ENCODE measurements around the gene SAMHD1.
"Not testable (repeated sequence)": the region's sequence is repeated elsewhere in the genome, so short reads cannot be mapped to it uniquely, and the experiment has no call there.

Gene SAMHD1

DNA sequence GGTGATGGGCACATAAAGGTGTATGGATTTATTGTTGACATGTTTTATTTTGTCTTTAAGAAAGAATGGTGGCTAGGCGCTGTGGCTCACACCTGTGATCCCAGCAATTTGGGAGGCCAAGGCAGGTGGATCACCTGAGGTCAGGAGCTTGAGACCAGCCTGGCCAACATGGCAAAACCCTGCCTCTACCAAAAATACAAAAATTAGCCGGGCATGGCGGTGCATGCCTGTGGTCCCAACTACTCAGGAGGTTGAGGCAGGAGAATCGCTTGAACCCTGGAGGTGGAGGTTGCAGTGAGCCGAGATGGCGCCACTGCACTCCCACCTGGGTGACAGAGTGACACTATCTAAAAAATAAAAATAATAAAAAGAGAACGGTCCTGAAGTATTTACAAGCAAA, 45.4 kb downstream of the SAMHD1 start:
- not testable (repeated sequence) for DNase-seq

DNA sequence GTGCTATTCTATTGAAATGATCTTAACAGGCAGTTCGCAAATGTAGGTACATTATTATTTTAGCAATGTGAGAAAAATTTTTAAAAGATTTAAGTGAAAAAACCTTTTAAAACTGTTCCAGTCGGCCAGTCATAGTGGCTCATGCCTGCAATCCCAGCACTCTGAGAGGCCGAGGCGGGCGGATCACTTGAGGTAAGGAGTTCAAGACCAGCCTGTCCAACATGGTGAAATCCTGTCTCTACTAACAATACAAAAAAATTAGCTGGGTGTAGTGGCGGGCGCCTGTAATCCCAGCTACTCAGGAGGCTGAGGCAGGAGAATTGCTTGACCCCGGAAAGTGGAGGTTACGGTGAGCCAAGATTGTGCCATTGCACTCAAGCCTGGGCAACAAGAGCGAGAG, 45.9 kb downstream of the SAMHD1 start:
- DNase-seq, result not testable (repeated sequence)

DNA sequence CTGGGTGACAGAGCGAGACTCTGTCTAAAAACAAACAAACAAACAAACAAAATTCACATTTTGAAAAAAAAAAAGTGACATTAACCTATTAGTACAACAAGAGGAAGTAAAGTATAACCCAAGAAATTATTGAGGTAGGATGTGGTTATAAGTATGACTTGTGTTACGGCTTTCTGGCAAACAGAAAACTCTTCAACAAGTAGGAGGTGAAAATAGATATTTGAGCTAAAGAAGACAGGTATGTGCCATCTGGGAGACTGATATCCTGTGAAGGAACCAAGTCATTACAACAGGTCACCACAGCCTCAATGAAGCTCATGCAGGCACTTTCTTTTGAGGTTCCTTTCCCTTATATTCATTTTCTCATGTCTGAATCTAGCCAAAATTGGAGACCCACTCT, 46.8 kb downstream of the SAMHD1 start:
- DNase-seq, result no peak

DNA sequence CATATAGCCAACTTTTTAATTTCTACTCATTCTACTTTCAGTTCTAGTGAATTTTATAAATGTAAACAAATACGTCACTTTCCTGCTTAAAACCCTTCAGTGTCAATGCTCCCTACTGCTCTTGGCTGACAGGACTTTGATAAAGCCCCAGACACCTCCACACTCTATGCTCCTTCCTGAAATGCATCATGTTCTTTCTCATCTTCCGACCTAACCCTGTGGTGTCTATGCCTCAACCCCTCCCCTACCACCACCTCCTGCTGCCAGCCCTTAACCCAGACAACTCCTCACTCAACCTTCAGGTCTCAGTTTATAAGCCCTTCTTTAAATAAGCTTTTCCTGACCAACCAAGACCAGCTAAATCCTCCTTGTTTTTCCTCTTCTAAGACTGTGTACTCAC, 56.5 kb downstream of the SAMHD1 start:
- DNase-seq, result no peak

DNA sequence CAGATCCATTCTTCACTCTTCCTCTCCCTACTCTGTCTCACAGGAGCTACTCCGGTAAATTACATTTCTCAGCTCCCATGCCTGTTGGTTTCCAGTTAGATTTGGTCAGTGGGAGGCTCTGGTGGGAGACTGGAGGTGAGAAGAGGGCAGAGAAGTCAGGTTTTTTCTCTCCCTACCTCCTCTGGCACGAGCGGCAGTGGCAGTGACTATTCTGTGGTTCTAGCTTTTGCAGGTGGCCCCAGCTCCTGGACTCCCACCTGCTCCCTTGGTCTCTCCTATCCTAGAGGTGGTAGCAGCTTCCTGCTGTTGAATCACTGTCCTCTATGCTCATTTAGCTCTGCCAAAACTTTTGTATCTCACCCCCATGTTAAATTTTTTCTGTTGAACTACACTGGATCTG, 57.7 kb downstream of the SAMHD1 start:
- no peak for DNase-seq

DNA sequence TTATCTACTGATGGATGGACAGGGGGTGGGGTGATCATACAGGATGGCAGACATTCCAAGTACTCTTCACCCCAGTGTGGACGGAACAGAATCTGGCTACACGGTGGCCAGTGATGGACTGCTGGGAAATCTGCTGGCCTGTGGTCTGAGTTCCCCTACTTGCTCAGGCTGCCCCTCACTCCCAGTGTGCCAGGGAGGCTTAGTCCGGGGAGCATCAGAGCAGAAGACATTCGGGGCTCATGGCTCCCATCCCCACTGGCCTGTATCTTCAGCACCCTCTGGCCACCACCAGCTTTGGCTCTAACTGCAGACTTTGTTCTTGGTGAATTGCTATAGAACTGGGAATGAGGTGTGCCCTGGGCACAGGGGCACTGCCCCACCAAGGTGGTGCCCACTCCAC, 60.3 kb downstream of the SAMHD1 start:
- no peak for DNase-seq

DNA sequence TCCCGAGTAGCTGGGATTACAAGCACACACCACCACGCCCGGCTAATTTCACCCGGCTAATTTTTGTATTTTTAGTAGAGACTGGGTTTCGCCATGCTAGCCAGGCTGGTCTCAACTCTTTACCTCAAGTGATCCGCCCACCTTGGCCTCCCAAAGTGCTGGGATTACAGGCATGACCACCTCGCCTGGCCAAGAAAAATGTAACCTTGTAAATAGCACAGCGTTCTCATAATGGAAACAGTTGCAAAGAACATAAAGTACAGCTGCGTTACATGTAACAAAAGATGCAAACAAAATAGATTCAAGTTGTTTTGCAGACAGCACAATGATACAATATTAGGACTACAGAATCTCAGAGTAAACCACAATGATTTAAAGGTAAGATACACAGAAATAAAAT, 60.9 kb downstream of the SAMHD1 start:
- no peak for DNase-seq

DNA sequence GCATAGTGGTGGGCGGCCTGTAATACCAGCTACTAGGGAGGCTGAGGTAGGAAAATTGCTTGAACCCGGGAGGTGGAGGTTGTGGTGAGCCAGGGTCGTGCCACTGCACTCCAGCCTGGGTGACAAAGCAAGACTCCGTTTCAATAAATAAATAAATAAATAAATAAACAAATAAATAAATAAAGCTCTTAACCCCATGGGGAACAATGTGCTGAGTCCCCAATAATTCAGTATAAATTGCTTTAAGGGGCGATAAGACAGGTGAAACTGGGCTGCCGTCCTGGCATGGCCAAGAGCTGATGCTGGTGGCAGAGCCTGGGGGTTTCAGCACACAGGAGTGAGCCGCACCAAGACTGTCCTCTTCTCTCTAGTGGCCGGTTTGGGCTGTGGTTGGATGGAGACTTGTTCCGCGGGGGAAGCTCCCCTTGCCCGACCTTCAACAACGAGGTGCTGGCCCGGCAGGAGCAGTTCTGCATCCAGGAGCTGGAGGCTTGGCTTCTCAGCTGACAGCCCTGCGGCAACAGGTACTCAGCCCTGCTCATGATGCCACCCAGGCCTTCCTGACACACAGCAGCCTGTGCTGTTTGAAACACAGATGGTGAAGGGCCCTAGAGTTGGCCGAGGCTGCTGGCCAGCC, 62.5 kb downstream of the SAMHD1 start:
- DNase-seq, result no peak

DNA sequence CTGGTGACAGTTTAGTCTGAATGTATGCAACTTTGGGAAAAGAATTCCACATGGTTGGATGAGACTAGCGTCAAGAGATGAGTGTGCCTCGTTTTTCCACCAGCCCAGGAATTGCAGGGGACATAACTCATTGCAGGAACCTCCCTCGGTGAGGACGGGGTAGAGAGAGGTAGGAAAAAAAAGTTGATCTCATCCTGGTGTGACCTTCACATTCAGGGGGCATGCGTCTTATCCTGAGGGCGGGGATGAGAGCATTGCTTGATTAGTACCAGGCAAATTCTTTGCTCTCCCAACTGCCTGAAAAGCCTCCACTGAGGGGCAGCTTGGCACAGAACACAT, 63.8 kb downstream of the SAMHD1 start:
- no peak for DNase-seq

DNA sequence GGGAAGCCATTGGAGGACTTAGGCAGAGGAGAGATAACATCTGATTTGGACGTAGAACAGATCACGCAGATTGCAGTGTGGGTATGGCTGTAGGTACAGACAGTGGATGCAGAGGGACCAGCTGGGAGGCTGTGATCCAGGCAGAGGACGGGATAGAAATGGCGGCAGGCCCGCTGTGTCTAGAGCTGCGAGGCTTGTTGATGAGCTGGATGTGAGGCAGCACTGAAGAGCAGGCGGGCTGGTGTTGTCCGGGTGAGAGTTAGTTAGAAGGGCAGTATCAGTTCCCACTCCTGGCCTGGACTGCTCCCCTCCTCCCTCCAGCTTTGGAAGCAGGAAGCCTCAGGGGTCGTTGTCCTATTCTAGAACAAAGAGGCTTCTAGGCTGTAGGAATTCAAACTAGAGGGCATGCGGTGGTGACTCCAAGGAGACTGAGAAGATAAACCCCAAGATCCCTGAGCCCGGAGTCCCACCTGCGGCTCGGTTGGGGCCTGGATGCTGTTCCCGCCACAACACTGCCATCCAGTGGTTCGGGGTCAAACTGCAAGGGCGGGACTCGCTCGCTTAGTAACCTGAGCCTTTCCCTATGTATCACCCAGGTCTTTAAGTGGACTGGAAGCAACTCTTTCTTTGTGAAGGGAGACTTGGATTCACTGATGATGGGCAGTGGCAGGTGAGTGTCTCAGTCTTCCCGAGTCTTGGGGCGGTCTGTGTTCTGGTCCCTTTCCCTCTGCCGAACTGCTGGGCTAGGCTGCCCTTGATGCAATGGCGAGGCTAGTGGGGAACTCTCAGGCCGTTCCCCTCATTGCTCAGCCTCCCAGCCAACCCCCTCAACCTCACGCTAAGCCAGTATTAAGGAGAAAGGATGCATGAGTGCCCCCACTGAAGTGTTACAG, 64.4 kb downstream of the SAMHD1 start:
- peak; percentile 80 for DNase-seq

DNA sequence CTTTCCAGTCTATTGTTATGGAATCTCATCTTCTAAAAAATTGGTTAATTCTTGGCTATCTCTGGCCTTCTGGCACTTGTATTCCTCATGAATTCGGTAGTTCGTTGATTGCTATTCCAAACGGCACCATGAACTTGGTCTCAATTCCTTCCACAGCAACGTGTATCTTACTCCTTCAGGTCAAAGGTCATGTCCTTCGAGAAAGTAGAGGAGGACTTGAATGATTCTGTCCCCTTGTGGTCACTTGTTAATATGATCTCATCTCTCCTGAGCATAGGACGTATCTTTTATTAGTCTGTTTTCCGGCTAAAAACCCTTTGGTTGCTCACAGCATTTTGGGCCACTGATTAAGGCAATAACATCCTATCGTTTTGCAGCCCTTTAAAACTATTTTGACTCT, 66.2 kb downstream of the SAMHD1 start:
- no peak for DNase-seq

DNA sequence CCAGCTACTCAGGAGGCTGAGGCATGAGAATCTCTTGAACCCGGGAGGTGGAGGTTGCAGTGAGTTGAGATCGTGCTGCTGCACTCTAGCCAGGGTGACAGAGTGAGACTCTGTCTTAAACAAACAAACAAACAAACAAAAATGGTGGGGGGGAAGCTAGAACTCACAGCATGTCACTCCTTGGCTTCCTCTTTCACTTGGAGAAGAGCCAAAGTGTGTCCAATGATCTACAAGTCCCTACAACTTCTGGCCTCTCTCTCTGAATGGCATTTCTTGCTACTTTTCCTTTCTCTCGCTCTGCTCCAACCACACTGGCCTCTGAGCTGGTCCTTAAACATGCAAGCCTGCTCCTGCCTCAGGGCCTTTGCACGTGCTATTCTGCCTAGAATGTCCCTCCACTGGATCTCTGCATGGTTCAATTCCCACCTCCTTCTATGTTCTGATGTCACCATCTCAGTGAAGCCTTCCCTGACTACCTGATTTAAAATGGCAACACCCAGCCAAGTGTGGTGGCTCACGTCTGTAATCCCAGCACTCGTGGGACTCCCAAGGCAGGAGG, 67.5 kb downstream of the SAMHD1 start:
- DNase-seq, result no peak

DNA sequence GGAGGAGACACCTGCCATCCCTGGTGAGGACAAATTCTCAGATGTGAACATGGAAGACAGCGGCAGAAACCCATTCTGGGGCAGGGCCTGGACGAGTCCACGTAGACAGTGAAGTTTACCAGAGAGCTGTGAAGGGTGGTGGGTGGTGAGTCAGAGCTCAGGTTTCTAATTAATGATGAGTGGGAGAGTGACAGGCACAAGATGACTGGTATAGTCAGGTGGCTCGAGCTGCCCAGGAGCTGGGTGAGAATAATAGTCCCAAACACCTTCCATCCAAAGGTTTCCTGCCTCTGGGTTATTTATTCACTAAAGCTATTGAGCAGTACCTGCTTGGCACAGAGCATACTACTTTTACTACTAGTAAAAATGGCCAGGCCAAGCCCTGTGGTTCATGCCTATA, 69.6 kb downstream of the SAMHD1 start:
- DNase-seq, result no peak

DNA sequence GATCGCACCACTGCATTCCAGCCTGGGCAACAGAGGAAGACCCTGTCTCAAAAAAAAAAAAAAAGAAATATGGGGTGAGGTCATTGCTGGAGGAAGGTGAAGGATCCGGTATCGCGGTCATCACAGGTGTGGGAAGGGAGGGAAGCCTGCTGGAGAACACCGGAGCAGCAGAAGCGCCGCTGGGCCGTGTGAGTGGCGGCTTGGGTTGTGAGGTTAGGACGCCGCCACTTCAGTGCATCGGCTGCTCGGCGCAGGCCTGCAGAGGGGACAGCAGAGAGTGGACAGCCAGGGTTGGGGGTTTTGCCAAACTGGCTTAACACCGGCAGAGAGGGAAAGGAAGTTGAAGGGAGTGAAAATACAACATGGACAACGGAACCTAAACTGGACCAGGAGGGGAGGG, 70.2 kb downstream of the SAMHD1 start:
- no peak for DNase-seq

DNA sequence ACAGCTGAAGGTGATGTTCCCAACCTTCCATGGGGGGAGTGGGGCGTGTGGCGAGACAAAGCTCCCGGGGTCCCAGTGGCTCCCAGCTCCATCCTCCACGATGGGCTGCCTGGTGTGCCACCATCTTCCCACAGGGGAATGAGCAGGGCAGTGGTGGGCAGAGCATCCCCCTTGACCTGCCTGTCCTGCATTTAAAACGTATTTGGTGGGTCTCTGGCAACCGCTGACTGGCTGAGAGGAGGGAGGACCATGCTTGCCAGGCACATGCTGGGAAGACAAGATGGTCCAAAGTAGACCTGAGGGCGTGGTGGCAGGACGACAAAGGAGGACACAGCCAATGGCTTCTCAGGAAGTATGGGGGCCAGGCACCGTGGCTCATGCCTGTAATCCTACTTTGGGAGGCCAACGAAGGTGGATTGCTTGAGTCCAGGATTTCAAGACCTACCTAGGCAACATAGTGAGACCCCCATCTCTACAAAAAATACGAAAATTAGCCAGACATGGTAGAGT, 70.7 kb downstream of the SAMHD1 start:
- DNase-seq, result no peak

DNA sequence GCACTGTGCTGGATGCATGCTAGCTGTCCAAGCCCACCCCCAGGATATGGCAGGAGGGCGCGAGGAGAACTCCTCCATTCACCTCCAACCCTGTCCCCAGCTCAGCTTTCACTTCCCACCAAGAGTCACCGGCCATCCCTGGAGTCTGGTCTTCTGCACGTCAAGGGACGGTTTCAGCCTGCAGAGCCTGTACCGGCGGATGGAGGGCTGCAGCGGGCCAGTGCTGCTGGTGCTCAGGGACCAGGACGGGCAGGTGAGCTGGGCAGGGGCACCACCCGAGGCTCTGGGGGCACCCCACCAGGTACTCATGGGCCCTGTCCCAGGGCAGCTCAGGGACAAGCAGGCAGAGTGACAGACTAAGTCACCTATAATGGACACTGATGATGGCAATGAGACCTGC, 72.6 kb downstream of the SAMHD1 start:
- DNase-seq, result no peak

DNA sequence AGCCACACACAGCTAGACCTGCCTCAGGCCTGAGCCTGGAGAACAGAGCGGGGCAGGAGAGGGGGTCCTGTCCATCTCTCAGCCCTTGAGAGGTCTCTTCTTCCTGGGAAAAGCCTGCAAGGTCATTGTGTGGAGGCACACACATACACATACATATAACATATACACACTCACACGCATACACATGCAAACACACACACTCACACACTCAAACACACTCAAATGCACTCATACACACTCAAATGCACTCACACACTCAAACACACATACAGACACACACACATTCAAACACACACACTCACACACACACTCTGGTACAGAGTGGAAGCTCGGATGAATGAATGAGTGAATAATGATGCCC, 75.1 kb downstream of the SAMHD1 start:
- no peak for DNase-seq

DNA sequence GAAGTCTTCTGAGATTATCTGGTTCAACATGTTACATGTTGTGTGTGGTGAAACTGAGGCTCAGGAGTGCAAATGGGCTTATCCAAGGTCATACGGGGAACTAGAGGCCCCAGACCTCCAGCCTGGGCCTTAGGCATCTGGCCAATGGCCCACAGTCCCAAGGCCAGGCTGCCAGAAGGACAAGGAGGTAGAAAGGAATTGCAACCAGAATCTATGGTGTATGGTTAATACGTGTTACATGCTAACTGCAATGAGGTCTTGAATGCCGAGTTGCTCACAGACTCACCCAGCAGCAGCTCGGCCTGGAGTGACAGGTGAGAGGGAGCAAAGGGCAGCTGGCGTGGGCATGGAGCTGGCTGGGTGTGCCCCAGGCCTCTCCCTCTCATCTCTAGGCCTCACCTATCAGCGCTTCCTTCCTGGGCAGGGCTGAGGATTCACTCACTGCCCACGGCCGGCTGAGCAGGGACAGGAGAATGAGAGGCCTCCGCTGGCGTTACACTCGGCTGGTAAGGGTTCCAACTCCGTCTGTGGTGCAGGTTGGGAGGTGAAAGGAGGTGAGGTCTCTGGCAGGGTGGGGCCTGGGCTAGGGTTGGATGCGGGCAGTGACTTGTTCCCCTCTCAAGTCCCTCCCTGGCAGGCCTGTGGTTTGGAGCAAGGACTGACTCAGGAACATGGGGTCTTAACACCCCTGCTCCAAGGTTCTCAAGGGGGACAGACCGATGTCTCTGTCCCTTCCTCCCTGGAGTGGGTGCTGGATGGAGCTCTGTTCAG, 75.6 kb downstream of the SAMHD1 start, which contains the start of gene TLDC2:
TSS of gene TLDC2 (plus strand) at position 437 of the 771 bp plus-strand sequence. CDS start at position 474, 37 bp downstream.
- DNase-seq, result no peak

DNA sequence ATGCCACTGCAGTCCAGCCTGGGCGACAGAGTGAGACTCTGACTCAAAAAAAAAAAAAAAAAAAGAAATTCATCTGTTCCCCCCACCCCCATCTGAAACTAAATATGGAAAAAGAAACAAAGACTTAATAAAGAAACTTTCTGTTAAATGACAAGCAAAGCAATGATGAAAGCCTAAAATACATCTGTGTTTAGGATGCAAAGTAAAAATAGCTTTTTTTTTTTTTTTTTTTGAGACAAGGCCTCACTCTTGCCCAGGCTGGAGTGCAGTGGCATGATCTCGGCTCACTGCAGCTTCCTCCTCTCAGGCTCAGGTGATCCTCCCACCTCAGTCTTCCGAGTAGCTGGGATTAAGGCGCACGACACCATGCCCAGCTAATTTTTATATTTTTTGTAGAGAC, 76.4 kb downstream of the SAMHD1 start:
- DNase-seq, result not testable (repeated sequence)

DNA sequence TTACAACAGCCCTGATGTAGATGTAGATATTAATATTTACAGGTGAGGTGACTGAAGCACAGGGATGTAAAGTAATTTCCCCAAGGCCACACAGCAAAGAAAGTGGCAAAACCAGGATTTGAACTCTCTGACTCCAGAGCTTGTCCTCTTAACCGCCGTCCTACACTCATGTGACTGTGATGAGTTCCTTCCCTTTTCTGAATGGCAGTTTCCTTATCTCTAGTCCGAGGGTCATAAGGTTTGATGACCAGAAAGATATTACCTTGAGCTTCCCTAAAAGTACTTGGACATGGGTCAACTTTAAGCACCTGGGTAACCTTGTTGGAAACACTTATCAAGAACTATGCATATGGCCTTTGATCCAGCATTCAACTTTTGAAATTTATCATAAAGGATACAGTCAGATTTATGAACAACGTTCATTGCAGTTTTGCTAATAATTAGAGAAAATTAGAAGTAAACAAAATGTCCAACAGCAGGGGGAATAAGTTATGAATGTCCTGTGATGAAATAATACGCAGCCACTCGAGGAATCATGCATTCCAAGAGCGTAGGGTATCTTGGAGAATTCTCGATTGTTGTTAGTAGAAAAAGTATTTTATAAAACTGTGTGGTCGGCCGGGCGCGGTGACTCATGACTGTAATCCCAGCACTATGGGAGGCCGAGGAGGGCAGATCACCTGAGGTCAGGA, 77.9 kb downstream of the SAMHD1 start:
- no peak for DNase-seq

DNA sequence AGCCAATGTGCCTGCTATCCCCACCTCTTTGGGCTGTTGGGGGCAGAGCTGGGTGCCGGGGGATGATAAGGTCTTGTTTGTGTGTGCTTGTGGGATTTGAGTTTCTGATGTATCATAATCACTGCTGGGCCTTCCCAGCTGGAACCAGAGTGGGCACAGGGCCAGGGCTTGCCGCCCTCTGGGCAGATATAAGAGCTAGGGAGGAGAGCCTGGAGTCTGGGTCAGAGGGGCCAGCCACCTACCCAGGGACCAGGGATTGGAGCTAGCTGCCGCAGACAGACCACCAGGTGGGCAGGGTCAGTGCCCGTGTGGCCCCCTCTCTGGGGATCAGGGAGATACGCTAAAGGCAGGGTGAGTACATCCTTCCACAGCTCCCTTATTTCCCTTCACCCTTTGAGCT, 78.7 kb downstream of the SAMHD1 start:
- no peak for DNase-seq
